Endothelial cell of umbilical vein (primary cell): ENCODE measurements around the gene MAP3K1.

Experiments
- EZH2 ChIP-seq: IDR thresholded peaks from 2 replicates; pipeline ENCODE4 v1.6.1; 2012; ENCODE audit warnings: borderline replicate concordance, low read depth, mild to moderate bottlenecking, moderate library complexity, low read length, inconsistent platforms; ENCODE audit not compliant: severe bottlenecking
- JUN ChIP-seq: IDR thresholded peaks from 2 replicates; pipeline ENCODE4 v1.6.1; 2011; ENCODE audit warnings: borderline replicate concordance, low read depth; ENCODE audit not compliant: insufficient read length, insufficient read depth
- MYC ChIP-seq: IDR thresholded peaks from one replicate; pipeline ENCODE4 v1.6.1; 2011; ENCODE audit warnings: mild to moderate bottlenecking, low read depth, low read length
- POLR2A ChIP-seq: IDR thresholded peaks from 2 replicates; pipeline ENCODE4 v1.6.1; 2012; ENCODE audit warnings: low read depth, mild to moderate bottlenecking, control low read depth, low read length
- POLR2AphosphoS5 ChIP-seq: IDR thresholded peaks from 2 replicates; pipeline ENCODE4 v1.6.1; 2012; ENCODE audit warnings: low read depth, mild to moderate bottlenecking, control low read depth, low read length, moderate library complexity; ENCODE audit not compliant: insufficient read depth
- TF ChIP-seq, protein P1 (sequence below), 2 donors: IDR thresholded peaks; 1 replicate in 1 of 2; 2 replicates in 1 of 2; pipeline ENCODE4 v1.5.1; 2011; ENCODE audit warnings: low read length in 2 of 2, mild to moderate bottlenecking in 2 of 2, moderate library complexity in 2 of 2, control low read depth in 1 of 2, inconsistent platforms in 1 of 2, low read depth in 1 of 2; ENCODE audit not compliant: insufficient read depth in 1 of 2; ENCODE audit errors: extremely low read depth in 1 of 2
- TF ChIP-seq, protein P2 (sequence below): IDR thresholded peaks from 2 replicates; pipeline ENCODE4 v1.6.1; 2011; ENCODE audit not compliant: insufficient read depth, insufficient read length

DNA sequence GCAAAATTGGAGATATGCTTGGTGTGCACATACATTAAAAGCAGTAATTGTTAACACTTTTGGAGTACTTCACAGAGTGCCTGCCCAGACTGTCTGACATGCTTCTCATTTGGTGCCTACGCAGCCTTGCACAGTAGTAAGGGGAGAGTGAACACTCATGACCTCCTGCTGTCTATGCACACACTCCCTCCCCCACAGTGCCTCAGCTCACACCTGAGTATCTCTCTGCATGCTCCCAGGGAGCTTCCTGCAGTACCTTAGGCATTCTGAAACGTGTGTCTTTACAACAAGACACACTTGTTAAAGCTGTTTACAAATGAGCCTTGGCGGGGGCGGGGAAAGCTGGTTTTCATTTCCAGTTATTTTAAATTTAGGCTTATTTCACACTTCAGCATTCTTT, 18.0 kb downstream of the MAP3K1 start:
- TF ChIP-seq, protein P1, sequence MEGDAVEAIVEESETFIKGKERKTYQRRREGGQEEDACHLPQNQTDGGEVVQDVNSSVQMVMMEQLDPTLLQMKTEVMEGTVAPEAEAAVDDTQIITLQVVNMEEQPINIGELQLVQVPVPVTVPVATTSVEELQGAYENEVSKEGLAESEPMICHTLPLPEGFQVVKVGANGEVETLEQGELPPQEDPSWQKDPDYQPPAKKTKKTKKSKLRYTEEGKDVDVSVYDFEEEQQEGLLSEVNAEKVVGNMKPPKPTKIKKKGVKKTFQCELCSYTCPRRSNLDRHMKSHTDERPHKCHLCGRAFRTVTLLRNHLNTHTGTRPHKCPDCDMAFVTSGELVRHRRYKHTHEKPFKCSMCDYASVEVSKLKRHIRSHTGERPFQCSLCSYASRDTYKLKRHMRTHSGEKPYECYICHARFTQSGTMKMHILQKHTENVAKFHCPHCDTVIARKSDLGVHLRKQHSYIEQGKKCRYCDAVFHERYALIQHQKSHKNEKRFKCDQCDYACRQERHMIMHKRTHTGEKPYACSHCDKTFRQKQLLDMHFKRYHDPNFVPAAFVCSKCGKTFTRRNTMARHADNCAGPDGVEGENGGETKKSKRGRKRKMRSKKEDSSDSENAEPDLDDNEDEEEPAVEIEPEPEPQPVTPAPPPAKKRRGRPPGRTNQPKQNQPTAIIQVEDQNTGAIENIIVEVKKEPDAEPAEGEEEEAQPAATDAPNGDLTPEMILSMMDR (IDR thresholded peaks at IDR 0.05; ENCODE audit: extremely low read depth in 1 of 2, insufficient read depth in 1 of 2, low read depth in 1 of 2, low read length in 2 of 2) = no peak
- TF ChIP-seq POLR2AphosphoS5 (no peak), EZH2 (no peak), MYC (no peak), POLR2A (no peak), JUN (no peak)
- TF ChIP-seq, protein P2, sequence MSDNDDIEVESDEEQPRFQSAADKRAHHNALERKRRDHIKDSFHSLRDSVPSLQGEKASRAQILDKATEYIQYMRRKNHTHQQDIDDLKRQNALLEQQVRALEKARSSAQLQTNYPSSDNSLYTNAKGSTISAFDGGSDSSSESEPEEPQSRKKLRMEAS = no peak
